Spleen (tissue), 11 donors: ENCODE data around the gene DYNC1LI2. TPM values are rescaled to one million over a fixed set of nuclear protein-coding genes. Genes with fewer than 3 reads are reported as not detected.
A peak's percentile ranks its signal among the peaks of the same experiment; 100 is the strongest.

Experiments used
- DNase-seq: peaks from one replicate; pipeline ENCODE4 v3.0.0-alpha.2; 2020
- H3K27ac ChIP-seq, 8 donors: fragments of 200-600 bp; sonication (generic) in 7 of 8; 1 replicate in 4 of 8; 2 replicates in 4 of 8; pipeline versions ENCODE4 v1.5.0 to v1.8.0; 2016 to 2021; ENCODE audit warnings: inconsistent platforms in 4 of 8, mild to moderate bottlenecking in 4 of 8, moderate library complexity in 1 of 8
- H3K27me3 ChIP-seq, 7 donors: fragments of 200-600 bp; sonication (generic) in 6 of 7; replicated peaks in 1 of 7; 1 replicate in 4 of 7; 2 replicates in 3 of 7; pipeline versions ENCODE4 v1.5.0 to v1.8.0; 2016 to 2021; ENCODE audit warnings: inconsistent platforms in 3 of 7, mild to moderate bottlenecking in 1 of 7
- H3K36me3 ChIP-seq, 6 donors: fragments of 200-600 bp; sonication (generic) in 5 of 6; 1 replicate in 4 of 6; 2 replicates in 2 of 6; pipeline versions ENCODE4 v1.5.0 to v1.8.0; 2016 to 2021; ENCODE audit warnings: inconsistent platforms in 2 of 6
- H3K4me1 ChIP-seq, 6 donors: fragments of 200-600 bp; sonication (generic) in 5 of 6; 1 replicate in 3 of 6; 2 replicates in 3 of 6; pipeline versions ENCODE4 v1.5.0 to v1.8.0; 2016 to 2021; ENCODE audit warnings: inconsistent platforms in 3 of 6
- H3K4me3 ChIP-seq, 8 donors: fragments of 200-600 bp; sonication (generic) in 7 of 8; 1 replicate in 4 of 8; 2 replicates in 4 of 8; pipeline versions ENCODE4 v1.5.0 to v1.8.0; 2016 to 2021; ENCODE audit warnings: inconsistent platforms in 4 of 8, mild to moderate bottlenecking in 4 of 8, moderate library complexity in 2 of 8
- H3K9me3 ChIP-seq, 8 donors: fragments of 200-600 bp; sonication (generic) in 7 of 8; 1 replicate in 4 of 8; 2 replicates in 4 of 8; pipeline versions ENCODE4 v1.5.0 to v1.8.0; 2016 to 2021; ENCODE audit warnings: inconsistent platforms in 4 of 8
- CTCF ChIP-seq, 11 experiments: fragments of 200-600 bp in 7 of 11; fragments of 450-650 bp in 4 of 11; sonication (generic) in 4 of 11; IDR thresholded peaks in 8 of 11; conservative IDR thresholded peaks in 3 of 11; 1 replicate in 7 of 11; 2 replicates in 4 of 11; pipeline versions ENCODE4 v1.4.0 to v1.8.0; 2016 to 2021; ENCODE audit warnings: antibody characterized with exemption in 11 of 11, inconsistent platforms in 4 of 11, mild to moderate bottlenecking in 1 of 11
- POLR2A ChIP-seq, 3 donors: fragments of 450-650 bp; IDR thresholded peaks; one replicate each; pipeline ENCODE4 v1.5.1; 2017; ENCODE audit warnings: antibody characterized with exemption in 3 of 3, mild to moderate bottlenecking in 1 of 3
- POLR2AphosphoS5 ChIP-seq, 3 donors: sonication (generic); formaldehyde crosslinking; IDR thresholded peaks; one replicate each; pipeline ENCODE4 v1.5.1; 2017; ENCODE audit warnings: antibody characterized with exemption in 3 of 3
- WGBS, 5 donors: extraction: QIAGEN DNeasy Blood & Tissue Kit in 3 of 5; methylation state at CpG; one replicate each; pipeline versions ENCODE4 v1.1.5 to v1.1.7; 2013 to 2018; 5-methylcytosine and 5-hydroxymethylcytosine counted together
- intact Hi-C: fragments of 100-400 bp; cut with DNase I; formaldehyde crosslinking; loops from one replicate; pipeline ENCODE4 v1.15.0; 2023; ENCODE audit warnings: low total_unique reads
- polyA plus RNA-seq, 3 donors: library from polyadenylated mRNA; stranded (reverse); fragments of 200-250 nt; gene quantifications; one replicate each; pipeline ENCODE4 v1.2.1, GENCODE V29; 2013
- total RNA-seq, 7 donors: library from RNA; depleted of rRNA in 3 of 7; stranded (reverse); fragments of >200 nt in 3 of 7; fragmentation: NEBNext Ultra II Directional in 4 of 7; extraction: Animal tissue kit (Norgen Biotek cat#: 25700) in 4 of 7; gene quantifications; one replicate each; pipeline versions ENCODE4 v1.1.0 to v1.2.1, GENCODE V29; 2016 to 2021
- donor health status: healthy with polysubstance abuse.
- donor health status: DM: no; HTN: no; CAD: no; lungs with moderate emphysema.
- donor health status: DM: no; HTN: no; CAD: no.
- donor health status: Bipolar disorder and iron deficiency.
- donor health status: healthy.
- donor health status: DM: no; HTN: no; CAD: no.
- donor health status: DM: yes; HTN: yes; CAD: no.

The DYNC1LI2 gene
- total and polyA plus RNA-seq, 10 donors: 15.6 to 132 (median 96.3) TPM

- no peak for TF ChIP-seq POLR2A (IDR thresholded peaks at IDR 0.05)
- TF ChIP-seq CTCF (IDR thresholded peaks at IDR 0.05 in 8 of 11, conservative IDR thresholded peaks at IDR 0.05 in 3 of 11): no peak
- no peak for TF ChIP-seq POLR2AphosphoS5 (IDR thresholded peaks at IDR 0.05)
- intact Hi-C loops: no loop called here
- peak; percentile 88 for DNase-seq
- no peaks in the 10 kb centered on the region for H3K9me3 ChIP-seq
- peak overlapping the region; percentile 33 to 86 (median 59) for H3K4me3 ChIP-seq
- H3K36me3 ChIP-seq: no peaks in the 10 kb centered on the region
- 2 to 7% (median 3%) methylated on average over 27 to 91 of the region's 91 CpGs for WGBS, 5 donors
- H3K27ac ChIP-seq: peak overlapping the region in 4 of 8 donors; percentile 40 to 74 (median 68)
- H3K4me1 ChIP-seq: peaks cover 8 to 50% (median 25%) of the 10 kb centered on the region in 6 donors
- H3K27me3 ChIP-seq: peaks cover 0 to 41% (median 0%) of the 10 kb centered on the region in 7 donors
Observed at GRCh38 chr16:66695935-66696668, 55.3 kb downstream of the DYNC1LI2 start.

GRCh38 chr16:66695471-66695934 is 55.9 kb downstream of the DYNC1LI2 start:
- peak overlapping the region; percentile 33 to 86 (median 59) for H3K4me3 ChIP-seq
- H3K9me3 ChIP-seq: no peaks in the 10 kb centered on the region
- no peak for TF ChIP-seq POLR2A (IDR thresholded peaks at IDR 0.05)
- no peak for TF ChIP-seq POLR2AphosphoS5 (IDR thresholded peaks at IDR 0.05)
- no peak for TF ChIP-seq CTCF (IDR thresholded peaks at IDR 0.05 in 8 of 11, conservative IDR thresholded peaks at IDR 0.05 in 3 of 11)
- WGBS, 5 donors: 26 to 36% (median 28%) methylated on average over 7 to 8 of the region's 8 CpGs
- H3K36me3 ChIP-seq: no peaks in the 10 kb centered on the region
- no peak for DNase-seq
- intact Hi-C loops: no loop called here
- peaks cover 0 to 41% (median 0%) of the 10 kb centered on the region in 7 donors for H3K27me3 ChIP-seq
- H3K27ac ChIP-seq: peak overlapping the region in 1 of 8 donors; percentile 74
- H3K4me1 ChIP-seq: peaks cover 8 to 44% (median 21%) of the 10 kb centered on the region in 6 donors

DNA sequence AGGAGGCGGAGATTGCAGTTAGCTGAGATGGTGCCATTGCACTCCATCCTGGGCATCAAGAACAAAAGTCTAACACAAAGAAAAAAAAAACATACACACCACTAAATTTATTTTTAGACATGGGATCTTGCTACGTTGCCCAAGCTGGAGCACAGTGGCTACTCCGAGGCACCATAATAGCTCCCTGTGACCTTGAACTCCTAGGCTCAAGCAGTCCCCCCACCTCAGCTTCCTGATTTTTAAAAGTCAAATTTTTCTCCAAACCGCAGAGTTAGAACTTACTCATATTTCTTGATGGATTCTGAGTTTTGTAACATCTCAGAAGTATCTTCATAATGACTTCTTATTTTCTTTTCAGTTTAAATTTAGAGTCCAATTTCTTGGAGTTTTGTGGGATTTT is 58.3 kb downstream of the DYNC1LI2 start:
- Histone ChIP-seq H3K4me3 (no peak overlapping the region), H3K4me1 (peaks cover 8 to 36% (median 19%) of the 10 kb centered on the region in 6 donors), H3K36me3 (no peaks in the 10 kb centered on the region), H3K9me3 (no peaks in the 10 kb centered on the region), H3K27me3 (peaks cover 0 to 41% (median 0%) of the 10 kb centered on the region in 7 donors), H3K27ac (no peak overlapping the region)
- 76 to 89% (median 85%) methylated on average over 4 of the region's 4 CpGs for WGBS, 5 donors
- intact Hi-C loops: no loop called here
- TF ChIP-seq POLR2A (IDR thresholded peaks at IDR 0.05): no peak
- no peak for TF ChIP-seq CTCF (IDR thresholded peaks at IDR 0.05 in 8 of 11, conservative IDR thresholded peaks at IDR 0.05 in 3 of 11)
- TF ChIP-seq POLR2AphosphoS5 (IDR thresholded peaks at IDR 0.05): no peak
- DNase-seq: no peak

- DNase-seq: no peak
- H3K27ac ChIP-seq: no peak overlapping the region
- intact Hi-C loops: no loop called here
- peaks cover 8 to 30% (median 17%) of the 10 kb centered on the region in 6 donors for H3K4me1 ChIP-seq
- no peaks in the 10 kb centered on the region for H3K9me3 ChIP-seq
- H3K4me3 ChIP-seq: no peak overlapping the region
- H3K36me3 ChIP-seq: no peaks in the 10 kb centered on the region
- 86 to 96% (median 88%) methylated on average over 6 of the region's 6 CpGs for WGBS, 5 donors
- H3K27me3 ChIP-seq: peaks cover 0 to 41% (median 0%) of the 10 kb centered on the region in 7 donors
- TF ChIP-seq CTCF (IDR thresholded peaks at IDR 0.05 in 8 of 11, conservative IDR thresholded peaks at IDR 0.05 in 3 of 11): no peak
Observed at GRCh38 chr16:66692341-66692740, 59.1 kb downstream of the DYNC1LI2 start.
